Pancreas (tissue), 10 donors: ENCODE data around the gene SELENOI. TPM values are rescaled to one million over a fixed set of nuclear protein-coding genes. Genes with fewer than 3 reads are reported as not detected.

Source experiments
- ATAC-seq, 4 donors: fragments of 200-7000 bp; cut with Tn5 transposase; one replicate each; pipeline versions ENCODE4 v1.8.0 to v1.9.1; 2020; ENCODE audit warnings: mild to moderate bottlenecking in 4 of 4, moderate library complexity in 4 of 4
- DNase-seq, 6 donors: peaks; one replicate each; pipeline ENCODE4 v3.0.0-alpha.2; 2020
- FAIRE-seq: peaks from 2 replicates; lab custom pipeline; 2012; peaks lifted over from hg19 to GRCh38; lab: Jason Lieb, UNC
- H3K27ac ChIP-seq, 4 donors: fragments of 200-600 bp; sonication (generic); 1 replicate in 3 of 4; 2 replicates in 1 of 4; pipeline versions ENCODE4 v1.5.0 to v1.8.0; 2020
- H3K27me3 ChIP-seq, 4 donors: fragments of 200-600 bp; one replicate each; pipeline ENCODE4 v1.8.0; 2021
- H3K36me3 ChIP-seq, 3 donors: fragments of 200-600 bp; sonication (generic) in 1 of 3; one replicate each; pipeline versions ENCODE4 v1.5.0 to v1.8.0; 2020 to 2021
- H3K4me1 ChIP-seq, 3 donors: fragments of 200-600 bp; one replicate each; pipeline ENCODE4 v1.8.0; 2021
- H3K4me3 ChIP-seq, 4 donors: fragments of 200-600 bp; sonication (generic) in 2 of 4; one replicate each; pipeline versions ENCODE4 v1.5.0 to v1.8.0; 2020 to 2021
- H3K9me3 ChIP-seq, 4 donors: fragments of 200-600 bp; one replicate each; pipeline ENCODE4 v1.8.0; 2021
- WGBS, 2 donors: extraction: QIAGEN DNeasy Blood & Tissue Kit; methylation state at CpG; one replicate each; pipeline ENCODE4 v1.1.7; 2013; 5-methylcytosine and 5-hydroxymethylcytosine counted together
- intact Hi-C, 3 donors: fragments of 100-400 bp; cut with DNase I; formaldehyde crosslinking; loops; one replicate each; pipeline versions ENCODE4 v1.11.1 to v1.14.2; 2022
- polyA plus RNA-seq, 2 donors: library from polyadenylated mRNA; stranded (reverse); fragments of 200-250 nt; gene quantifications; one replicate each; pipeline ENCODE4 v1.2.3, GENCODE V29; 2013
- total RNA-seq, 6 donors: library from RNA; stranded (reverse); fragmentation: NEBNext Ultra II Directional in 4 of 6; extraction: Animal tissue kit (Norgen Biotek cat#: 25700) in 4 of 6; gene quantifications; one replicate each; pipeline versions ENCODE4 v1.2.1 to v1.2.4, GENCODE V29; 2021 to 2023
- TF ChIP-seq, protein P1 (sequence below), 4 donors: fragments of 200-600 bp; sonication (generic) in 3 of 4; IDR thresholded peaks; one replicate each; pipeline versions ENCODE4 v1.5.0 to v1.8.0; 2021; ENCODE audit warnings: antibody characterized with exemption in 4 of 4
- donor health status: healthy with polysubstance abuse.
- donor health status: DM: no; HTN: no; CAD: no; lungs with moderate emphysema.
- donor health status: DM: no; HTN: no; CAD: no.
- donor health status: control.
- donor health status: control.
- donor health status: Bipolar disorder and iron deficiency.
- donor health status: DM: yes; HTN: yes; CAD: no.
- donor health status: DM: no; HTN: no; CAD: no.
- donor health status: DM: no; HTN: no; CAD: no.
- donor health status: DM: yes; HTN: yes; CAD: no.

SELENOI gene
- total and polyA plus RNA-seq, 8 donors = 1.9 to 16.5 (median 12.3) TPM

DNA sequence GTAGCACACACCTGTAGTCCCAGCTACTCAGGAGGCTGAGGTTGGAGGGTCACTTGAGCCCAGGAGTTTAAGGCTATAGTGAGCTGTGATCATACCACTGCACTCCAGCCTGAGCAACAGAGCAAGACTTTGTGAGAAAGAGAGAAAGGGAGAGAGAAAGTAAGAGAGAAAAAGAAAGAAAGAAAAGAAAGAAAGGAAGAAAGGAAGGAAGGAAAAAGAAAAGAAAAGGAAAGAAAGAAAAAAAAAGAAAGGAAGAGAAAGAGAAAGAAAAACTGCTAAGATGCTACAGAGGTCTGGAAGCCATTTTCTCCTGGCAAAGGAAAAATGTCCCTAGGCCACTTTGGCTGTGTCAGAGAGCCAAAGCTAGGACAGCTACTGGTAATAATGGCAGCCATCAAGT is 86.4 kb downstream of the SELENOI start:
- H3K27me3 ChIP-seq = no peaks in the 10 kb centered on the region
- H3K4me3 ChIP-seq = no peak overlapping the region
- H3K36me3 ChIP-seq = no peaks in the 10 kb centered on the region
- TF ChIP-seq, protein P1, sequence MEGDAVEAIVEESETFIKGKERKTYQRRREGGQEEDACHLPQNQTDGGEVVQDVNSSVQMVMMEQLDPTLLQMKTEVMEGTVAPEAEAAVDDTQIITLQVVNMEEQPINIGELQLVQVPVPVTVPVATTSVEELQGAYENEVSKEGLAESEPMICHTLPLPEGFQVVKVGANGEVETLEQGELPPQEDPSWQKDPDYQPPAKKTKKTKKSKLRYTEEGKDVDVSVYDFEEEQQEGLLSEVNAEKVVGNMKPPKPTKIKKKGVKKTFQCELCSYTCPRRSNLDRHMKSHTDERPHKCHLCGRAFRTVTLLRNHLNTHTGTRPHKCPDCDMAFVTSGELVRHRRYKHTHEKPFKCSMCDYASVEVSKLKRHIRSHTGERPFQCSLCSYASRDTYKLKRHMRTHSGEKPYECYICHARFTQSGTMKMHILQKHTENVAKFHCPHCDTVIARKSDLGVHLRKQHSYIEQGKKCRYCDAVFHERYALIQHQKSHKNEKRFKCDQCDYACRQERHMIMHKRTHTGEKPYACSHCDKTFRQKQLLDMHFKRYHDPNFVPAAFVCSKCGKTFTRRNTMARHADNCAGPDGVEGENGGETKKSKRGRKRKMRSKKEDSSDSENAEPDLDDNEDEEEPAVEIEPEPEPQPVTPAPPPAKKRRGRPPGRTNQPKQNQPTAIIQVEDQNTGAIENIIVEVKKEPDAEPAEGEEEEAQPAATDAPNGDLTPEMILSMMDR (IDR thresholded peaks at IDR 0.05) = no peak
- no peaks in the 10 kb centered on the region for H3K9me3 ChIP-seq
- intact Hi-C loops = no loop called here
- DNase-seq (no peak), FAIRE-seq (no peak), ATAC-seq (no peak)
- no peaks in the 10 kb centered on the region for H3K4me1 ChIP-seq
- H3K27ac ChIP-seq = no peak overlapping the region

- 36 to 38% methylated on average over 2 of the region's 2 CpGs for WGBS, 2 donors
- no peak for FAIRE-seq
- H3K4me3 ChIP-seq = no peak overlapping the region
- TF ChIP-seq, protein P1 (IDR thresholded peaks at IDR 0.05) = no peak
- no peaks in the 10 kb centered on the region for H3K36me3 ChIP-seq
- intact Hi-C loops = no loop called here
- H3K9me3 ChIP-seq = no peaks in the 10 kb centered on the region
- no peaks in the 10 kb centered on the region for H3K4me1 ChIP-seq
- ATAC-seq = no peak
- H3K27ac ChIP-seq = no peak overlapping the region
- no peak for DNase-seq
- H3K27me3 ChIP-seq = no peaks in the 10 kb centered on the region
These were observed 86.9 kb downstream of the SELENOI start for GRCh38 chr2:26432859-26433258.

- ATAC-seq (no peak), FAIRE-seq (no peak)
- no peak overlapping the region for H3K27ac ChIP-seq
These were observed 89.2 kb downstream of the SELENOI start for GRCh38 chr2:26435106-26435505.

DNA sequence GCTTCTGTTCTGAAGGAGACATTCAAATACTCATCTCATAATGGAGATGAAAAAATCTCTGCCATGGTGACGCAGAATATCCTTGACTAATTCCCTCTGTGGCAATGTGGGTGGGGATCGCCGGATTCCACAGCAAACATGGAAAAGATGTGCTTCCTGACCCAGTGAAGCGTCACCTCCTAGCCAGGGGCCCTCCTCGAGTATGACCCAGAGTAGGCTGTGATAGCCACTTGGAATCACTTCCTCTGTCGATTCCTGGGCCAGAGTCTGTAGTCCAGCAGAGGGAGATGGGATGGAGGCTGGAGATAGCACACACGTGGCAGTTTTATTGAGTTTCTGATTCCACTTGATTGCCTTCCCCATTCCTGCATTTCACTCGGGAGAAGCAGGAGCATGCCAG is 92.6 kb downstream of the SELENOI start:
- intact Hi-C loops = no loop called here
- no peak for FAIRE-seq
- no peak overlapping the region for H3K27ac ChIP-seq

More at GRCh38 chr2:26435106-26435505, 89.2 kb downstream of the SELENOI start:
- TF ChIP-seq, protein P1 (IDR thresholded peaks at IDR 0.05) = no peak
- WGBS, 2 donors = 67 to 68% methylated on average over 2 of the region's 2 CpGs
- no peak overlapping the region for H3K4me3 ChIP-seq
- H3K4me1 ChIP-seq = no peaks in the 10 kb centered on the region
- no peak for DNase-seq
- H3K36me3 ChIP-seq = no peaks in the 10 kb centered on the region
- H3K9me3 ChIP-seq = no peaks in the 10 kb centered on the region
- H3K27me3 ChIP-seq = no peaks in the 10 kb centered on the region
- intact Hi-C loops = no loop called here

DNA sequence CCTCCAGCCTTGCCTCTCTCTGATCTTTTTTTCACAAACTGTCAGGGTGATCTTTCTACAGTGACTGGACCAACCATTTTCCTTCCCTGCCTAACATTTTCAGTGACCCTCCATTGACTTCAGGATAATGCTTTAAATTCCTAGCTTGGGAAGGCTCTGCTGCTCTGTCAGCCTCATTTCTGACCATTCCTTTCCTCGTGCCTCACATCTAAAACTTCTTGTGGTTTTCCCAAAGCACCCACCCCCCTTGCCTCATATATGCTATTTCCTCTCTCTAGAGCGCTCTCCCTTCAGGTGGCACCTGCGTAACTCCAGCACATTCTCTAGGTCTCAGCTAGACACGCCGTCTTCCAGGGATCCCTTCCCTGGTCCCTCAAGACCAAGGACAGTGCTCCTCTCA is 93.0 kb downstream of the SELENOI start:
- TF ChIP-seq, protein P1 (IDR thresholded peaks at IDR 0.05) = no peak
- intact Hi-C loops = no loop called here
- FAIRE-seq (no peak), DNase-seq (no peak), ATAC-seq (no peak)
- H3K27ac ChIP-seq = no peak overlapping the region
- no peaks in the 10 kb centered on the region for H3K36me3 ChIP-seq
- no peaks in the 10 kb centered on the region for H3K27me3 ChIP-seq
- H3K4me3 ChIP-seq = no peak overlapping the region
- 41 to 57% methylated on average over 5 of the region's 5 CpGs for WGBS, 2 donors
- H3K4me1 ChIP-seq = no peaks in the 10 kb centered on the region
- no peaks in the 10 kb centered on the region for H3K9me3 ChIP-seq

More for the DNA sequence above, 92.6 kb downstream of the SELENOI start:
- no peaks in the 10 kb centered on the region for H3K27me3 ChIP-seq
- H3K4me1 ChIP-seq = no peaks in the 10 kb centered on the region
- ATAC-seq = no peak
- WGBS, 2 donors = 56 to 58% methylated on average over 8 of the region's 8 CpGs
- no peak overlapping the region for H3K4me3 ChIP-seq
- DNase-seq = no peak
- H3K36me3 ChIP-seq = no peaks in the 10 kb centered on the region
- H3K9me3 ChIP-seq = no peaks in the 10 kb centered on the region
- TF ChIP-seq, protein P1 (IDR thresholded peaks at IDR 0.05) = no peak
